ENCODE results near the gene EPHA6. TPM values are rescaled to one million over a fixed set of nuclear protein-coding genes. Genes with fewer than 3 reads are reported as not detected.

The EPHA6 gene
- total and polyA plus RNA-seq, 10 of the 15 experiments (the other 5 are each of a cell fraction or from before 2014, with no cell fraction given): not detected

DNA sequence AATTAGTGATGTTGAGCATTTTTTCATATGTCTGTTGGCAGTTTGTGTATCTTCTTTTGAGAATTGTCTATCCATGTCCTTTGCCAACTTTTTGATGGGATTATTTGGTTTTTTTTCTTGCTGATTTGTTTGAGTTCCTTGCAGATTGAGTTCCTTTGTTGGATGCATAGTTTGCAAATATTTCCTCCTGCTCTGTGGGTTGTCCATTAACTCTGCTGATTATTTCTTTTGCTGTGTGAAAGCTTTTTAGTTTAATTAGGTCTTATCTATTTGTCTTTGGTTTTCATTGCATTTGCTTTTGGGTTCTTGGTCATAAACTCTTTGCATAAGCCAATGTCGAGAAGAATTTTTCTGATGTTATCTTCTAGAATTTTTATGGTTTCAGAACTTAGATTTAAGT is 414.6 kb downstream of the EPHA6 start:
- WGBS (ENCODE audit: insufficient coverage, insufficient replicate concordance, low lambda C conversion rate, missing lambda C conversion rate): 0% methylated on average over 1 of the region's 1 CpG
- no peaks in the 10 kb centered on the region for H3K9me3 ChIP-seq (replicated peaks; ENCODE audit: control insufficient read depth, insufficient read depth, low read length)
- H3K4me1 ChIP-seq (ENCODE audit: control insufficient read depth, insufficient read depth, low read length): no peaks in the 10 kb centered on the region
- ChIA-PET RAD21 (ENCODE audit: unreplicated experiment) (no interaction called here), POLR2A (no interaction called here), CTCF (no interaction called here), SMC1A (ENCODE audit: uncharacterized antibody, unreplicated experiment) (no interaction called here)
- H2AFZ ChIP-seq (ENCODE audit: control insufficient read depth, low read depth, low read length): no peak overlapping the region
- no peaks in the 10 kb centered on the region for H3K36me3 ChIP-seq (ENCODE audit: control insufficient read depth in 2 of 2, insufficient read depth in 2 of 2, low read length in 1 of 2)
- BruUV-seq (replicated peaks): no TSS peak
- H3K4me2 ChIP-seq (ENCODE audit: control insufficient read depth, insufficient read depth): no peak overlapping the region
- intact Hi-C loops (cut with micrococcal nuclease; ENCODE audit: unreplicated experiment): no loop called here
- no peak for ATAC-seq
- no peak overlapping the region for H3K9ac ChIP-seq (ENCODE audit: control insufficient read depth, insufficient read depth, low read length)
- no peak for DNase-seq (ENCODE audit: low read depth, low spot score)
- in situ Hi-C loops (cut with MboI): no loop called here
- H3K79me2 ChIP-seq (ENCODE audit: control insufficient read depth, insufficient read depth, low read length): no peaks in the 10 kb centered on the region
- no peaks in the 10 kb centered on the region for H3K27me3 ChIP-seq (replicated peaks in 1 of 2; ENCODE audit: control insufficient read depth in 2 of 2, insufficient read depth in 2 of 2, low read length in 1 of 2)
- no peaks in the 10 kb centered on the region for H4K20me1 ChIP-seq (ENCODE audit: control insufficient read depth, insufficient read depth)
- no peak overlapping the region for H3K4me3 ChIP-seq
- no peak overlapping the region for H3K27ac ChIP-seq (ENCODE audit: control insufficient read depth, insufficient read depth)
- FAIRE-seq: no peak
- TF ChIP-seq NR2C1 (IDR thresholded peaks at IDR 0.05) (no peak), DPF2 (IDR thresholded peaks at IDR 0.05) (no peak), ZNF384 (IDR thresholded peaks at IDR 0.05; ENCODE audit: borderline replicate concordance, low read depth, low read length) (no peak), FOS (IDR thresholded peaks at IDR 0.05; ENCODE audit: borderline replicate concordance, extremely low read depth, insufficient read length) (no peak), MTA2 (IDR thresholded peaks at IDR 0.05; ENCODE audit: low read depth) (no peak), NBN (IDR thresholded peaks at IDR 0.05) (no peak), ASH2L (IDR thresholded peaks at IDR 0.05; ENCODE audit: borderline replicate concordance, low read depth) (no peak), SMAD5 (IDR thresholded peaks at IDR 0.05; ENCODE audit: low read depth) (no peak), SKIL (IDR thresholded peaks at IDR 0.05; ENCODE audit: low read depth, poor library complexity, severe bottlenecking) (no peak), ZBTB40 (IDR thresholded peaks at IDR 0.05; ENCODE audit: borderline replicate concordance) (no peak), IRF5 (IDR thresholded peaks at IDR 0.05; ENCODE audit: borderline replicate concordance) (no peak), MXI1 (IDR thresholded peaks at IDR 0.05; ENCODE audit: low read depth, low read length) (no peak), SPI1 (IDR thresholded peaks at IDR 0.05; ENCODE audit: borderline replicate concordance, insufficient read depth, low read depth, low read length) (no peak)
- TF ChIP-seq, protein P1, sequence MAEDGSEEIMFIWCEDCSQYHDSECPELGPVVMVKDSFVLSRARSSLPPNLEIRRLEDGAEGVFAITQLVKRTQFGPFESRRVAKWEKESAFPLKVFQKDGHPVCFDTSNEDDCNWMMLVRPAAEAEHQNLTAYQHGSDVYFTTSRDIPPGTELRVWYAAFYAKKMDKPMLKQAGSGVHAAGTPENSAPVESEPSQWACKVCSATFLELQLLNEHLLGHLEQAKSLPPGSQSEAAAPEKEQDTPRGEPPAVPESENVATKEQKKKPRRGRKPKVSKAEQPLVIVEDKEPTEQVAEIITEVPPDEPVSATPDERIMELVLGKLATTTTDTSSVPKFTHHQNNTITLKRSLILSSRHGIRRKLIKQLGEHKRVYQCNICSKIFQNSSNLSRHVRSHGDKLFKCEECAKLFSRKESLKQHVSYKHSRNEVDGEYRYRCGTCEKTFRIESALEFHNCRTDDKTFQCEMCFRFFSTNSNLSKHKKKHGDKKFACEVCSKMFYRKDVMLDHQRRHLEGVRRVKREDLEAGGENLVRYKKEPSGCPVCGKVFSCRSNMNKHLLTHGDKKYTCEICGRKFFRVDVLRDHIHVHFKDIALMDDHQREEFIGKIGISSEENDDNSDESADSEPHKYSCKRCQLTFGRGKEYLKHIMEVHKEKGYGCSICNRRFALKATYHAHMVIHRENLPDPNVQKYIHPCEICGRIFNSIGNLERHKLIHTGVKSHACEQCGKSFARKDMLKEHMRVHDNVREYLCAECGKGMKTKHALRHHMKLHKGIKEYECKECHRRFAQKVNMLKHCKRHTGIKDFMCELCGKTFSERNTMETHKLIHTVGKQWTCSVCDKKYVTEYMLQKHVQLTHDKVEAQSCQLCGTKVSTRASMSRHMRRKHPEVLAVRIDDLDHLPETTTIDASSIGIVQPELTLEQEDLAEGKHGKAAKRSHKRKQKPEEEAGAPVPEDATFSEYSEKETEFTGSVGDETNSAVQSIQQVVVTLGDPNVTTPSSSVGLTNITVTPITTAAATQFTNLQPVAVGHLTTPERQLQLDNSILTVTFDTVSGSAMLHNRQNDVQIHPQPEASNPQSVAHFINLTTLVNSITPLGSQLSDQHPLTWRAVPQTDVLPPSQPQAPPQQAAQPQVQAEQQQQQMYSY (CRISPR knock-in tag; IDR thresholded peaks at IDR 0.05): no peak

Measured in GM12878 (cell line).